GM12878 (cell line): ENCODE results near the gene SLC6A1. TPM values are rescaled to one million over a fixed set of nuclear protein-coding genes. Genes with fewer than 3 reads are reported as not detected.

Experiments used
- ATAC-seq: fragments of 200-7000 bp; cut with Tn5 transposase; 3 replicates; pipeline ENCODE4 v1.9.1; 2020; ENCODE audit warnings: mild to moderate bottlenecking, moderate library complexity
- Bru-seq: library from RNA; stranded (reverse); fragments of 400-500 nt; gene quantifications from one replicate; lab custom pipeline; 2021; lab: Mats Ljungman, UMichigan
- BruChase-seq, 2 experiments: library from RNA; stranded (reverse); fragments of 400-500 nt; gene quantifications; one replicate each; lab custom pipeline; 2021; lab: Mats Ljungman, UMichigan
- BruUV-seq: library from RNA; stranded (reverse); fragments of 400-500 nt; replicated peaks from 2 replicates; lab custom pipeline; 2021; lab: Mats Ljungman, UMichigan
- CTCF ChIA-PET: fragments of 300-600 bp; sonication (Branson Sonifier 250); formaldehyde crosslinking; extraction: SDS; loops from one replicate; lab custom pipeline; 2021; ENCODE audit warnings: inconsistent platforms; lab: Yijun Ruan, JAX
- POLR2A ChIA-PET: fragments of 350-600 bp; formaldehyde crosslinking; extraction: SDS; loops from one replicate; lab custom pipeline; 2021; ENCODE audit warnings: inconsistent platforms; lab: Charles Lee
- RAD21 ChIA-PET: fragments of 300-600 bp; sonication (Branson Sonifier 250); formaldehyde crosslinking; loops from one replicate; lab custom pipeline; 2023; ENCODE audit warnings: antibody characterized with exemption; ENCODE audit not compliant: unreplicated experiment; lab: Charles Lee
- SMC1A ChIA-PET: fragments of 300-600 bp; sonication (Branson Sonifier 250); formaldehyde crosslinking; loops from one replicate; lab custom pipeline; 2023; ENCODE audit not compliant: unreplicated experiment, uncharacterized antibody; lab: Charles Lee
- DNase-seq: peaks from one replicate; pipeline ENCODE4 v3.0.0-alpha.2; 2011; ENCODE audit warnings: low read depth, low spot score
- FAIRE-seq: peaks from 3 replicates; lab custom pipeline; 2011; peaks lifted over from hg19 to GRCh38; lab: Jason Lieb, UNC
- H2AFZ ChIP-seq: 2 replicates; pipeline ENCODE4 v1.6.0; 2011; ENCODE audit warnings: low read depth, low read length, control low read depth; ENCODE audit not compliant: control insufficient read depth
- H3K27ac ChIP-seq: 2 replicates; pipeline ENCODE4 v1.5.1; 2011; ENCODE audit warnings: control low read depth; ENCODE audit not compliant: control insufficient read depth, insufficient read depth
- H3K27me3 ChIP-seq, 2 experiments: replicated peaks in 1 of 2; 2 replicates each; pipeline versions ENCODE4 v1.6.0 to v1.6.1; 2011; ENCODE audit warnings: low read length in 1 of 2; ENCODE audit not compliant: control insufficient read depth in 2 of 2, insufficient read depth in 2 of 2
- H3K36me3 ChIP-seq, 2 experiments: 2 replicates each; pipeline ENCODE4 v1.5.1; 2011; ENCODE audit warnings: low read length in 1 of 2; ENCODE audit not compliant: control insufficient read depth in 2 of 2, insufficient read depth in 2 of 2
- H3K4me1 ChIP-seq: 2 replicates; pipeline ENCODE4 v1.6.1; 2011; ENCODE audit warnings: mild to moderate bottlenecking, low read length, moderate library complexity, mixed read lengths; ENCODE audit not compliant: control insufficient read depth, insufficient read depth
- H3K4me2 ChIP-seq: 2 replicates; pipeline ENCODE4 v1.6.0; 2011; ENCODE audit warnings: control low read depth; ENCODE audit not compliant: control insufficient read depth, insufficient read depth
- H3K4me3 ChIP-seq: fragments of 200-600 bp; sonication (generic); 2 replicates; pipeline ENCODE4 v1.5.1; 2016
- H3K79me2 ChIP-seq: 2 replicates; pipeline ENCODE4 v1.6.0; 2011; ENCODE audit warnings: low read length; ENCODE audit not compliant: control insufficient read depth, insufficient read depth
- H3K9ac ChIP-seq: 2 replicates; pipeline ENCODE4 v1.8.0; 2011; ENCODE audit warnings: low read length, control low read depth, mixed read lengths; ENCODE audit not compliant: control insufficient read depth, insufficient read depth
- H3K9me3 ChIP-seq: replicated peaks from 3 replicates; pipeline ENCODE4 v1.5.1; 2011; ENCODE audit warnings: mild to moderate bottlenecking, low read length; ENCODE audit not compliant: control insufficient read depth, insufficient read depth
- H4K20me1 ChIP-seq: 2 replicates; pipeline ENCODE4 v1.6.0; 2011; ENCODE audit not compliant: control insufficient read depth, insufficient read depth
- CBX3 ChIP-seq: fragments of 200-600 bp; sonication (generic); IDR thresholded peaks from 2 replicates; pipeline ENCODE4 v1.6.1; 2016; ENCODE audit warnings: low read depth, borderline replicate concordance
- CBX5 ChIP-seq: sonication (generic); IDR thresholded peaks from 2 replicates; pipeline ENCODE4 v1.6.1; 2016; ENCODE audit warnings: low read depth, moderate library complexity, mild to moderate bottlenecking, inconsistent platforms
- DPF2 ChIP-seq: fragments of 450-650 bp; IDR thresholded peaks from 2 replicates; pipeline ENCODE4 v1.6.1; 2017; ENCODE audit warnings: mild to moderate bottlenecking
- E4F1 ChIP-seq: fragments of 450-650 bp; IDR thresholded peaks from 2 replicates; pipeline ENCODE4 v1.6.1; 2018; ENCODE audit warnings: borderline replicate concordance, mild to moderate bottlenecking; ENCODE audit not compliant: partially characterized antibody
- RFX5 ChIP-seq: IDR thresholded peaks from 2 replicates; pipeline ENCODE4 v1.6.1; 2011; ENCODE audit warnings: low read depth, low read length, improper control_type of control experiment
- ZNF217 ChIP-seq: fragments of 450-650 bp; IDR thresholded peaks from 2 replicates; pipeline ENCODE4 v1.6.1; 2017; ENCODE audit warnings: antibody characterized with exemption, mild to moderate bottlenecking
- WGBS: methylation state at CpG from one replicate; pipeline ENCODE4 v1.1.6; 2016; ENCODE audit warnings: low lambda C conversion rate; ENCODE audit not compliant: insufficient replicate concordance, insufficient coverage; ENCODE audit errors: missing lambda C conversion rate; 5-methylcytosine and 5-hydroxymethylcytosine counted together
- in situ Hi-C: fragments of 300-500 bp; cut with MboI; formaldehyde crosslinking; loops from 9 replicates; pipeline ENCODE4 v1.14.3; 2018; ENCODE audit warnings: mixed read lengths
- intact Hi-C: fragments of 100-400 bp; cut with micrococcal nuclease; formaldehyde crosslinking; loops from one replicate; pipeline ENCODE4 v1.14.2; 2022; ENCODE audit not compliant: unreplicated experiment
- long read RNA-seq, 2 experiments: library from polyadenylated mRNA; unstranded; transcript quantifications; one replicate each; pipeline ENCODE4 v2.0.0, GENCODE V29; 2019 to 2020
- polyA minus RNA-seq, 3 experiments: library from RNA; depleted of rRNA, polyadenylated mRNA; stranded (reverse); fragments of >200 nt; gene quantifications; 2 replicates each; pipeline ENCODE4 v1.2.3, GENCODE V29; 2011
- polyA plus RNA-seq, 11 experiments: library from polyadenylated mRNA; depleted of rRNA in 4 of 11; unstranded in 6 of 11; stranded (reverse) in 5 of 11; fragments of >200 nt; fragmentation: Nextera tagmentation in 4 of 11; fragmentation: Illumina TruSeq in 1 of 11; extraction: Ambion mirVana in 4 of 11; extraction: Trizol in 1 of 11; gene quantifications; 1 replicate in 1 of 11; 2 replicates in 10 of 11; pipeline versions ENCODE4 v1.2.1 to v1.2.3, GENCODE V29; 2011 to 2016; ENCODE audit warnings: inconsistent platforms in 2 of 11, missing spikeins in 2 of 11, low read depth in 1 of 11
- total RNA-seq, 4 experiments: library from RNA; depleted of rRNA in 3 of 4; stranded (reverse); fragments of >200 nt in 3 of 4; fragmentation: Illumina TruSeq in 1 of 4; extraction: Trizol in 1 of 4; gene quantifications; 2 replicates each; pipeline versions ENCODE4 v1.2.1 to v1.2.3, GENCODE V29; 2013 to 2021
- TF ChIP-seq, protein P1 (sequence below): IDR thresholded peaks from 2 replicates; pipeline ENCODE4 v1.6.1; 2011; ENCODE audit warnings: low read depth, mild to moderate bottlenecking, low read length, moderate library complexity, borderline replicate concordance; ENCODE audit errors: extremely low read depth
- TF ChIP-seq, protein P2 (sequence below): IDR thresholded peaks from 2 replicates; pipeline ENCODE4 v1.6.1; 2012; ENCODE audit warnings: low read depth, low read length, improper control_type of control experiment
- TF ChIP-seq, protein P3 (sequence below): fragments of 450-650 bp; formaldehyde crosslinking; IDR thresholded peaks from 2 replicates; pipeline ENCODE4 v1.5.0; 2022; ENCODE audit warnings: mild to moderate bottlenecking, missing genetic modification characterization
- TF ChIP-seq, protein P4 (sequence below): fragments of 450-650 bp; IDR thresholded peaks from 2 replicates; pipeline ENCODE4 v1.6.1; 2017; ENCODE audit warnings: borderline replicate concordance

The SLC6A1 gene
- not detected in 2 replicates for total RNA-seq (2013; cell fraction: nucleolus; rRNA removed)
- total RNA-seq (2014; rRNA removed) (not detected in 2 replicates), total RNA-seq (2014; rRNA removed; fragmentation: Illumina TruSeq; extraction: Trizol) (not detected in 2 replicates), total RNA-seq (2021) (not detected in 2 replicates), polyA plus RNA-seq (2011; rRNA removed) (not detected in 2 replicates), polyA plus RNA-seq (2014; fragmentation: Illumina TruSeq; extraction: Trizol) (not detected in 2 replicates), polyA plus RNA-seq (2014; fragmentation: Nextera tagmentation; extraction: Ambion mirVana) (not detected), polyA plus RNA-seq (2014; rRNA removed) (not detected in 2 replicates), polyA plus RNA-seq (2016; fragmentation: Nextera tagmentation; extraction: Ambion mirVana) (not detected), polyA minus RNA-seq (2011; rRNA and poly(A)+ RNA removed) (not detected in 2 replicates), Bru-seq, nascent RNA (not detected), BruChase-seq, experiment 1, labeled RNA remaining after a 6-hour chase (not detected), BruChase-seq, experiment 2, labeled RNA remaining after a 2-hour chase (not detected)
- polyA plus RNA-seq (2011; ENCODE audit: low read depth), result not detected
- polyA plus RNA-seq (2011; cell fraction: cytosol; rRNA removed), result not detected in 2 replicates
- not detected in 2 replicates for polyA plus RNA-seq (2011; cell fraction: nucleus; rRNA removed)
- not detected in 2 replicates for polyA plus RNA-seq (2012)
- polyA minus RNA-seq (2011; cell fraction: cytosol; rRNA and poly(A)+ RNA removed), result not detected in 2 replicates
- not detected in 2 replicates for polyA minus RNA-seq (2011; cell fraction: nucleus; rRNA and poly(A)+ RNA removed)
- long read RNA-seq, experiment 1, result 0 reads
- long read RNA-seq, experiment 2, result 0 reads

- Histone ChIP-seq H3K4me1 (no peaks in the 10 kb centered on the region), H2AFZ (no peak within 1 kb of the TSS), H3K36me3 (no peaks in the 10 kb centered on the region), H4K20me1 (no peaks in the 10 kb centered on the region), H3K9ac (no peak within 1 kb of the TSS), H3K27ac (no peak within 1 kb of the TSS), H3K9me3 (no peaks in the 10 kb centered on the region), H3K4me2 (no peak within 1 kb of the TSS), H3K4me3 (no peak within 1 kb of the TSS), H3K79me2 (no peaks in the 10 kb centered on the region), H3K27me3 (peaks cover 1 to 3% of the 10 kb centered on the region in 2 experiments; a peak in 3 of 4 replicates)
- intact Hi-C loops (no loop called here), in situ Hi-C loops (no loop called here)
- no peak for ATAC-seq
- ChIA-PET RAD21 (no interaction called here), POLR2A (no interaction called here), CTCF (no interaction called here), SMC1A (no interaction called here)
- no peak for FAIRE-seq
- WGBS, result 25% methylated on average over 31 of the region's 69 CpGs
- no peak for DNase-seq
- BruUV-seq, result no TSS peak
- no peak for TF ChIP-seq ZNF217
- no peak for TF ChIP-seq CBX5
- no peak for TF ChIP-seq RFX5
- TF ChIP-seq E4F1, result no peak
- no peak for TF ChIP-seq DPF2
- TF ChIP-seq, protein P1, sequence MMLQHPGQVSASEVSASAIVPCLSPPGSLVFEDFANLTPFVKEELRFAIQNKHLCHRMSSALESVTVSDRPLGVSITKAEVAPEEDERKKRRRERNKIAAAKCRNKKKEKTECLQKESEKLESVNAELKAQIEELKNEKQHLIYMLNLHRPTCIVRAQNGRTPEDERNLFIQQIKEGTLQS, result no peak
- TF ChIP-seq, protein P2, sequence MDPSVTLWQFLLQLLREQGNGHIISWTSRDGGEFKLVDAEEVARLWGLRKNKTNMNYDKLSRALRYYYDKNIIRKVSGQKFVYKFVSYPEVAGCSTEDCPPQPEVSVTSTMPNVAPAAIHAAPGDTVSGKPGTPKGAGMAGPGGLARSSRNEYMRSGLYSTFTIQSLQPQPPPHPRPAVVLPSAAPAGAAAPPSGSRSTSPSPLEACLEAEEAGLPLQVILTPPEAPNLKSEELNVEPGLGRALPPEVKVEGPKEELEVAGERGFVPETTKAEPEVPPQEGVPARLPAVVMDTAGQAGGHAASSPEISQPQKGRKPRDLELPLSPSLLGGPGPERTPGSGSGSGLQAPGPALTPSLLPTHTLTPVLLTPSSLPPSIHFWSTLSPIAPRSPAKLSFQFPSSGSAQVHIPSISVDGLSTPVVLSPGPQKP, result no peak
- TF ChIP-seq, protein P3, sequence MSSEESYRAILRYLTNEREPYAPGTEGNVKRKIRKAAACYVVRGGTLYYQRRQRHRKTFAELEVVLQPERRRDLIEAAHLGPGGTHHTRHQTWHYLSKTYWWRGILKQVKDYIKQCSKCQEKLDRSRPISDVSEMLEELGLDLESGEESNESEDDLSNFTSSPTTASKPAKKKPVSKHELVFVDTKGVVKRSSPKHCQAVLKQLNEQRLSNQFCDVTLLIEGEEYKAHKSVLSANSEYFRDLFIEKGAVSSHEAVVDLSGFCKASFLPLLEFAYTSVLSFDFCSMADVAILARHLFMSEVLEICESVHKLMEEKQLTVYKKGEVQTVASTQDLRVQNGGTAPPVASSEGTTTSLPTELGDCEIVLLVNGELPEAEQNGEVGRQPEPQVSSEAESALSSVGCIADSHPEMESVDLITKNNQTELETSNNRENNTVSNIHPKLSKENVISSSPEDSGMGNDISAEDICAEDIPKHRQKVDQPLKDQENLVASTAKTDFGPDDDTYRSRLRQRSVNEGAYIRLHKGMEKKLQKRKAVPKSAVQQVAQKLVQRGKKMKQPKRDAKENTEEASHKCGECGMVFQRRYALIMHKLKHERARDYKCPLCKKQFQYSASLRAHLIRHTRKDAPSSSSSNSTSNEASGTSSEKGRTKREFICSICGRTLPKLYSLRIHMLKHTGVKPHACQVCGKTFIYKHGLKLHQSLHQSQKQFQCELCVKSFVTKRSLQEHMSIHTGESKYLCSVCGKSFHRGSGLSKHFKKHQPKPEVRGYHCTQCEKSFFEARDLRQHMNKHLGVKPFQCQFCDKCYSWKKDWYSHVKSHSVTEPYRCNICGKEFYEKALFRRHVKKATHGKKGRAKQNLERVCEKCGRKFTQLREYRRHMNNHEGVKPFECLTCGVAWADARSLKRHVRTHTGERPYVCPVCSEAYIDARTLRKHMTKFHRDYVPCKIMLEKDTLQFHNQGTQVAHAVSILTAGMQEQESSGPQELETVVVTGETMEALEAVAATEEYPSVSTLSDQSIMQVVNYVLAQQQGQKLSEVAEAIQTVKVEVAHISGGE (CRISPR knock-in tag), result no peak
- TF ChIP-seq CBX3, result no peak
- TF ChIP-seq, protein P4, sequence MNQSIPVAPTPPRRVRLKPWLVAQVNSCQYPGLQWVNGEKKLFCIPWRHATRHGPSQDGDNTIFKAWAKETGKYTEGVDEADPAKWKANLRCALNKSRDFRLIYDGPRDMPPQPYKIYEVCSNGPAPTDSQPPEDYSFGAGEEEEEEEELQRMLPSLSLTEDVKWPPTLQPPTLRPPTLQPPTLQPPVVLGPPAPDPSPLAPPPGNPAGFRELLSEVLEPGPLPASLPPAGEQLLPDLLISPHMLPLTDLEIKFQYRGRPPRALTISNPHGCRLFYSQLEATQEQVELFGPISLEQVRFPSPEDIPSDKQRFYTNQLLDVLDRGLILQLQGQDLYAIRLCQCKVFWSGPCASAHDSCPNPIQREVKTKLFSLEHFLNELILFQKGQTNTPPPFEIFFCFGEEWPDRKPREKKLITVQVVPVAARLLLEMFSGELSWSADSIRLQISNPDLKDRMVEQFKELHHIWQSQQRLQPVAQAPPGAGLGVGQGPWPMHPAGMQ, result no peak
These were observed at the start of gene SLC6A1 for GRCh38 chr3:10992017-10992942. TSS of gene SLC6A1 (plus strand) at chr3:10992748. CDS start at chr3:11017212, 24,464 bp downstream.
